Measurements from ENCODE around the gene MYO5A. TPM values are rescaled to one million over a fixed set of nuclear protein-coding genes. Genes with fewer than 3 reads are reported as not detected.
"Not testable (repeated sequence)": the region's sequence is repeated elsewhere in the genome, so short reads cannot be mapped to it uniquely, and the experiment has no call there.

MYO5A gene
- total RNA-seq, 1 experiment from 2014 or later = 17.6 TPM

GRCh38 chr15:52287114-52287513, 241.6 kb downstream of the MYO5A start:
- TF ChIP-seq CBX3 (IDR thresholded peaks at IDR 0.05; ENCODE audit: low read depth) (no peak), ZNF274 (IDR thresholded peaks at IDR 0.05; ENCODE audit: low read depth, low read length) (no peak), CTCF (IDR thresholded peaks at IDR 0.05 in 2 of 3, conservative IDR thresholded peaks at IDR 0.05 in 1 of 3; ENCODE audit: borderline replicate concordance in 1 of 3, insufficient read depth in 1 of 3, low read depth in 2 of 3, low read length in 2 of 3) (no peak), ELF1 (IDR thresholded peaks at IDR 0.05; ENCODE audit: borderline replicate concordance, low read depth) (no peak), TCF7L2 (IDR thresholded peaks at IDR 0.05; ENCODE audit: borderline replicate concordance, extremely low read depth, insufficient read depth, insufficient read length) (no peak), YY1 (IDR thresholded peaks at IDR 0.05; ENCODE audit: extremely low read depth, insufficient replicate concordance, low read depth, low read length) (no peak), SRF (IDR thresholded peaks at IDR 0.05; ENCODE audit: low read depth) (no peak), CEBPB (IDR thresholded peaks at IDR 0.05; ENCODE audit: low read depth) (no peak), SP1 (IDR thresholded peaks at IDR 0.05; ENCODE audit: low read depth) (no peak), FOSL1 (IDR thresholded peaks at IDR 0.05; ENCODE audit: low read depth) (no peak), RAD21 (IDR thresholded peaks at IDR 0.05; ENCODE audit: low read depth) (no peak), EZH2phosphoT487 (IDR thresholded peaks at IDR 0.05; ENCODE audit: borderline replicate concordance) (no peak), POLR2A (IDR thresholded peaks at IDR 0.05; ENCODE audit: borderline replicate concordance, extremely low read depth, insufficient read depth, insufficient read length) (no peak), SIN3A (IDR thresholded peaks at IDR 0.05; ENCODE audit: low read depth) (no peak), ZFX (IDR thresholded peaks at IDR 0.05) (no peak), EGR1 (IDR thresholded peaks at IDR 0.05; ENCODE audit: low read depth) (no peak)
- TF ChIP-seq, protein P1, sequence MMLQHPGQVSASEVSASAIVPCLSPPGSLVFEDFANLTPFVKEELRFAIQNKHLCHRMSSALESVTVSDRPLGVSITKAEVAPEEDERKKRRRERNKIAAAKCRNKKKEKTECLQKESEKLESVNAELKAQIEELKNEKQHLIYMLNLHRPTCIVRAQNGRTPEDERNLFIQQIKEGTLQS (IDR thresholded peaks at IDR 0.05) = no peak
- TF ChIP-seq, protein P2, sequence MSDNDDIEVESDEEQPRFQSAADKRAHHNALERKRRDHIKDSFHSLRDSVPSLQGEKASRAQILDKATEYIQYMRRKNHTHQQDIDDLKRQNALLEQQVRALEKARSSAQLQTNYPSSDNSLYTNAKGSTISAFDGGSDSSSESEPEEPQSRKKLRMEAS (IDR thresholded peaks at IDR 0.05) = no peak
- H3K9ac ChIP-seq (ENCODE audit: low read length) = no peak overlapping the region
- no TSS peak for BruUV-seq (replicated peaks)
- no peak overlapping the region for H3K4me3 ChIP-seq (replicated peaks in 1 of 2; ENCODE audit: low read depth in 1 of 2, low read length in 2 of 2)
- H4K20me1 ChIP-seq (ENCODE audit: insufficient read depth) = no peaks in the 10 kb centered on the region
- H3K4me2 ChIP-seq (ENCODE audit: low read length) = no peak overlapping the region
- intact Hi-C loops (cut with micrococcal nuclease) = no loop called here
- H3K36me3 ChIP-seq (ENCODE audit: control insufficient read depth in 1 of 2, insufficient read depth in 2 of 2, low read length in 2 of 2) = peaks cover 0 to 3% of the 10 kb centered on the region in 2 experiments; a peak in 1 of 4 replicates
- no peaks in the 10 kb centered on the region for H3K27me3 ChIP-seq (ENCODE audit: insufficient read depth, low read length)
- H3K4me1 ChIP-seq (ENCODE audit: control insufficient read depth in 1 of 2, insufficient read depth in 2 of 2, low read length in 2 of 2) = peaks cover 7 to 10% of the 10 kb centered on the region in 2 experiments; a peak in 2 of 4 replicates
- H3K79me2 ChIP-seq (ENCODE audit: insufficient read depth, low read length) = peaks cover 58% of the 10 kb centered on the region
- H2AFZ ChIP-seq (ENCODE audit: low read depth, low read length, poor library complexity, severe bottlenecking) = no peak overlapping the region
- POLR2A ChIA-PET = no interaction called here
- ATAC-seq (no peak), DNase-seq (ENCODE audit: low read depth, low spot score) (no peak)
- CTCF ChIA-PET = no interaction called here
- H3K9me2 ChIP-seq (ENCODE audit: insufficient read depth) = no peaks in the 10 kb centered on the region
- RAD21 ChIA-PET (ENCODE audit: low non-redundant PET in 1 of 2, low total read pairs in 2 of 2, uncharacterized antibody in 2 of 2, unreplicated experiment in 2 of 2) = no interaction called here
- H3K9me3 ChIP-seq (ENCODE audit: control insufficient read depth in 1 of 2, insufficient read depth in 1 of 2, low read depth in 1 of 2, low read length in 2 of 2) = no peaks in the 10 kb centered on the region
- no peak overlapping the region for H3K27ac ChIP-seq (ENCODE audit: low read depth, low read length)

DNA sequence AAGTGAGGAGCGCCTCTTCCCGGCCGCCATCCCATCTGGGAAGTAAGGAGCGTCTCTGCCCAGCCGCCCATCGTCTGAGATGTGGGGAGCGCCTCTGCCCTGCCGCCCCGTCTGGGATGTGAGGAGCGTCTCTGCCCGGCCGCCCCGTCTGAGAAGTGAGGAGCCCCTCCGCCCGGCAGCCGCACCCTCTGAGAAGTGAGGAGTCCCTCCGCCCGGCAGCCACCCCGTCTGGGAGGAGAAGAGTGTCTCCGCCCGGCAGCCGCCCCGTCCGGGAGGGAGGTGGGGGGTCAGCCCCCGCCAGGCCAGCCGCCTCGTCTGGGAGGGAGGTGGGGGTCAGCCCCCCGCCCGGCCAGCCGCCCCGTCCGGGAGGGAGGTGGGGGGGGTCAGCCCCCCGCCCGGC, 242.7 kb downstream of the MYO5A start:
- H3K4me2 ChIP-seq (ENCODE audit: low read length); DNase-seq (ENCODE audit: low read depth, low spot score); intact Hi-C loops (cut with micrococcal nuclease); BruUV-seq (replicated peaks); POLR2A ChIA-PET; H3K9ac ChIP-seq (ENCODE audit: low read length); H3K9me2 ChIP-seq (ENCODE audit: insufficient read depth); H3K27me3 ChIP-seq (ENCODE audit: insufficient read depth, low read length); RAD21 ChIA-PET (ENCODE audit: low non-redundant PET in 1 of 2, low total read pairs in 2 of 2, uncharacterized antibody in 2 of 2, unreplicated experiment in 2 of 2); H2AFZ ChIP-seq (ENCODE audit: low read depth, low read length, poor library complexity, severe bottlenecking); ATAC-seq; H3K4me1 ChIP-seq (ENCODE audit: control insufficient read depth in 1 of 2, insufficient read depth in 2 of 2, low read length in 2 of 2); H3K27ac ChIP-seq (ENCODE audit: low read depth, low read length); H3K4me3 ChIP-seq (replicated peaks in 1 of 2; ENCODE audit: low read depth in 1 of 2, low read length in 2 of 2); CTCF ChIA-PET; H3K9me3 ChIP-seq (ENCODE audit: control insufficient read depth in 1 of 2, insufficient read depth in 1 of 2, low read depth in 1 of 2, low read length in 2 of 2); H4K20me1 ChIP-seq (ENCODE audit: insufficient read depth); H3K36me3 ChIP-seq (ENCODE audit: control insufficient read depth in 1 of 2, insufficient read depth in 2 of 2, low read length in 2 of 2): not testable (repeated sequence)
- H3K79me2 ChIP-seq (ENCODE audit: insufficient read depth, low read length) = peaks cover 50% of the 10 kb centered on the region

All from HCT116 (cell line).